NCI-H1417 treated with DMSO at 0.1 percent for 48 hours (cell line): ENCODE results near the gene STARD6.
"Not testable (repeated sequence)": the region's sequence is repeated elsewhere in the genome, so short reads cannot be mapped to it uniquely, and the experiment has no call there.

Experiments
- DNase-seq: peaks from one replicate; lab custom pipeline; 2025; lab: John Stamatoyannopoulos, UW

Gene STARD6, protein sequence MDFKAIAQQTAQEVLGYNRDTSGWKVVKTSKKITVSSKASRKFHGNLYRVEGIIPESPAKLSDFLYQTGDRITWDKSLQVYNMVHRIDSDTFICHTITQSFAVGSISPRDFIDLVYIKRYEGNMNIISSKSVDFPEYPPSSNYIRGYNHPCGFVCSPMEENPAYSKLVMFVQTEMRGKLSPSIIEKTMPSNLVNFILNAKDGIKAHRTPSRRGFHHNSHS

GRCh38 chr18:54357660-54358494, at the start of gene STARD6, which contains the start of gene C18orf54:
STARD6 (minus strand) TSS chr18:54357858; CDS start chr18:54354573, 3,285 bp downstream.
C18orf54 (plus strand) TSS chr18:54357906; CDS start chr18:54360573, 2,667 bp downstream.
- peak; percentile 96 for DNase-seq

DNA sequence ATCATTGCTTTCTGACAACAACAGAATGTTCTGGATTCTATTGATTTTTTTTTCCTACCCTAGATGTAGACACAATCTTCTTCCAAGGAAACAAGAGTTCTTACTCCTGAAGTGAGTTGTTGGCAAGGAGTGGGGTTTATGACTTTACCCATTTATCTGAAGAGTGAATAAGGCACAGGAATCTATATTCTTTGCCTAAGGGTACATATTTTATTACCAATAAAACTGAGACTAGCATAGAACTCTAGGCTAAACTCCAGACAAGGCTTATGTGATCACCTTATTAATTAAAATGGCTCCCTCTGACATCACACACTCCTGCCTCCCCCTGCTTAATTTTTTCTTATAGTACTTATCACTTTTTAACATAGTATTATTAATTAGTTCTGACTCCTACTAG, 47.6 kb upstream of the STARD6 start:
- no peak for DNase-seq

GRCh38 chr18:54396760-54397159, 39.1 kb upstream of the STARD6 start:
- no peak for DNase-seq

DNA sequence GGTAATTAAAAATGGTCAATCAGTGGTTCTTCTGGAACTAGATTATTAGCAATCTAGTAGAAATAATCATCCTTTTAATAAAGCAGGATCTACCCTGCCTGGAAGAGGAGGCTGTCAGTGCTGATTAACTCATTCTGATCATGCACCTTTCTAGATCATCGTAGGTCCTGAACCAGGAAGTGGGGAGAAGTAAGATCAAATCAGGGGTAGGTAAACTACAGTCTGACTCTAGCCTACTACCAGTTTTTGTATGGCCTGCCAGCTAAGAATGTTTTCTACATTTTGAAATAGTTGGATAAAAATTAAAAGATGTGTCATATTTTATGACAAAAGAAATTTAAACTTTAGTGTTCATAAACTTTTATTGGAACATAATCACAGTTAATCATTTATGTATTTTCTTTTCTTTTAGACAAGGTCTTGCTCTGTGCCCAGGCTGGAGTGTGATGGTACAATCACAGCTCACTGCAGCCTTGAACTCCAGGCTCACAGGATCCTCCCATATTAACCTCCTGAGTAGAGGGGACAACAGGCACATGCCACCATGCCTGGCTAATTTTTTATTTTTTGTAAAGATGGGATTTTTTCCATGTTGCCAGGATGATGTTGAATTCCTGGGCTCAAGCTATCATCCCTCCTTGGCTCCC, 36.1 kb upstream of the STARD6 start:
- no peak for DNase-seq

DNA sequence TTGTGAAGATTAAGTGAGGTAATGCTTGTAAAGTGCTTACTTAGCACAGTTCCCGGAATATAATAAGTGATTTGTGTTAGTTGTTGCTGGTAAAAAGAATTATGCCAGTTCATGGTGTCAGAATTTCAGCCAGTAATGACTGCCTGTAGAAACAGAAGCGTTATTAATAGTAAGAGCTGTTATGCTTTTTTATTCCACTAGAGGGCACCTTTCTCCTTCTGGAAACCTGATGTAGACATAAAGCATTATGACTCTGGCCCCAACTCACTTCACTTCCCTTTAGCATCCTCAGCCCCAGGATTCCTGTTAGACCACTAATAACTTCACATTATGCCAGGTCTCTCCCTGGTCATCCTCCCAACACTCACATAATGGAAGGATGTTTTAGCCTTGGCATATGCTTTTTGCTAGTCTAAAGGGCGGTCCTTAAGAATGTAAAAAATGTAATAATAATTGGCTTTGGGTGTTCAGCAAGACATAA, 34.9 kb upstream of the STARD6 start:
- peak; percentile 82 for DNase-seq

- no peak for DNase-seq
Measured at GRCh38 chr18:54390838-54391237, 33.2 kb upstream of the STARD6 start.

DNA sequence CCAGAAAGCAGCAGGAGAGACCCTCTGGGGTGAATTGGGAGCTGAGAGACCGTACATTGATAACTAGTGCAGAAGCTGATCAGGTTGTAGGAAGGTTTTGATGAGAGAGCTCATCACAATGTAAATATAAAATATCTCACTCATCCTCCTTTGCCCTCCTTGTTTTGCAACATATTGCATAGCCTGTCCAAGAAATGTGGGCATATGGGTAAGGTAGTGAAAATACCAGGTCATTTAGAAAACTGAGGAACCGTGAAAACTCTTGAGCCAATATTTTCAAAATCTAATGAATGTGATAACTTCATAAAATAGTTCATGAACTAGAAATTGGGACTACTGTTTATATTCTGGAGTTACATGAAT, 31.5 kb upstream of the STARD6 start:
- no peak for DNase-seq

DNA sequence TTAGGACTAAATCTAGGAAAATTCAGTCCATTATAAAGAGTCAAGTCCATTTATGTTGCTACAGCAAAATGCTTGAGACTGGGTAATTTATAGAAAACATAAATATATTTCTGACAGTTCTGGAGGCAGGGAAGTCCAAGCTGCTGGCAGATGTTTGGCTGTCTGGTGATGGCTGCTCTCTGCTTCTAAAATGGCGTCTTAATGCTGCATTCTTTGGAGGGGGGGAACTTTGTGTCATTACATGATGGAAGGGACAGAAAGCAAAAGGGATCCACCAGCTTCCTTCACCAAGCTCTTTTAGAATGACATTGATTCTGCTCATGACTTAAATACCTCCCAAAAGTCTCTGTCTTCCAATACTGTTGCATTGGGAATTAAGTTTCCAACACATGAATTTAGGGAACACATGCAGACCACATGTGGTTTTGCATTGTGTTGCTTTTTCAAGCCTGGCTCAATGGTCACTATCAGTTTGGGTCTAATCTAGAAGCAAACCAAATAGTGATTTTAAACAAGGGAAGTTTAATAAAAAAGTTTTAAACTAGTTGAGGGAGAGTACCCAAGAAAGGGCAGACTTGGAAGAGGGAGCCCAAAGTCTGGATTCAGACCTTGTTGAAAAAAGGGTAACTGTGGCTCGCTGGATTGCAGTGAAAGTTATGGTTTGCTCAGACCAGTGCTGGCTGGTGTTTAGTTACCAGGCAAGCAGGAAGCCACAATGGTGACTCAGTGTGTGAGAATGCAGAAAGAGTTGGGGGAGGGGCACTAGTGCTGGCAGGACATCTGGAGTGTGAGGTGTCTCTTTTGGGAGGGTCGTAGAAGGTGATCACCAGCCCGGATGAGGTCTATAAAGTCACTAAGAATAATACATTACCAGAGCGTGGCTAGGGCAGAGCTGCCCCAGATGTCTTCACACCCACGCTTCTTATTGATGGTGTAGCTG, 30.8 kb upstream of the STARD6 start:
- no peak for DNase-seq

DNA sequence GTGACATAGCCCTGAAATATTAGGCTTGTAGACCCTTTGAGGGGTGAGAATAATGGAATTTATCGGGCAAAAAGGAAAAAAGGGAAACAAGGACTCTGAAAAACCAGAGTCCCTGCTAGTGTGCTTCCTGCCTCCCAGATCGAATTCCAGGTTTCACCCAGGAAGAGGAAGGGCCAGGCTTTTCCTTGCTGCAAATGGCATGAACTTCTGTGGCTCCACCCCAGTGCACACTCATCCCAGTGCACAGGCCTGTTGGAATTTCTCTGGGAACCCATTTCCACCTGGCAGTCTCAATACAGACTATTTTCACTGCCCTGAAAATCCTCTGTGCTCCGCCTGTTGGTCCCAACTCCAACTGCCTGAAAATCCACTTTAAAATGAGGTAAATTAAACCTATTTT, 30.0 kb upstream of the STARD6 start:
- DNase-seq, result no peak

- DNase-seq, result not testable (repeated sequence)
Measured at GRCh38 chr18:54386800-54387495, 29.3 kb upstream of the STARD6 start.

- no peak for DNase-seq
Measured at GRCh38 chr18:54386043-54386442, 28.4 kb upstream of the STARD6 start.

GRCh38 chr18:54382733-54383252, 25.1 kb upstream of the STARD6 start:
- no peak for DNase-seq

DNA sequence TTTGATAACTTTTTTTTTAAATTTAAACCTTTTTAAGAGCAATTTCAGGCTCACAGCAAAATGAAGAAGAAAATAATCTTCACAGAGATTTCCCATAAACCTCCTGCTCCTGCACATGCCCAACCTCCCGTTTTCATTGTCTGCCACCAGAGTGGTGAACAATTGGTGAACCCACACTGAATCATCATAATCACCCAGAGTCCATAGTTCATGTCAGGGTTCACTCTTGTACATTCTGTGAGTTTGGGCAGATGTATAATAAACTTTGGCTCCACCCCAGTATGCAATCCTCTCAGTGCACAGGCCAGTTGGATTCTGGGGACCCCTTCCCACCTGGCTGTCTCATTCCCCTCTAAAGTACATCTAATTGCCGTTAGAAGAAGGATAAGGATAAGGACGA, 24.4 kb upstream of the STARD6 start:
- DNase-seq, result no peak

GRCh38 chr18:54381640-54382039, 24.0 kb upstream of the STARD6 start:
- DNase-seq, result no peak

DNA sequence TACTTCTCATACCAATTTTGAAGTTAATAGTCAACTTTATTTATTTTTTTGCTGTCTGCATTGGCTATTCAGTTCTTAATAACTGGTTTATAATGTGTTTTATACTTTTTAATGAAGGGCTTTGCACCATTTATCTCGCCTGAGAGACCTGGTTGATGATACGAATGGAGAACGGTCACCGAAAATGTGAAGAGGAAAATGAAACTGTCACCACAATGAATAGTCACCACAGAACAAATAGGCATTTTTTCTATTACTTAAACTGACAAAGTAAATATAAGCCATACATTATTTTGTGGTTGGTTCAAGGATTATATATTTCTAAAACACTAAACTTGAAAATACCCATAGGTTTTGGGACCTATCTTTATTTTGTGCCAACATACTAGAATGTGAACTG, 20.4 kb upstream of the STARD6 start:
- DNase-seq, result no peak

DNA sequence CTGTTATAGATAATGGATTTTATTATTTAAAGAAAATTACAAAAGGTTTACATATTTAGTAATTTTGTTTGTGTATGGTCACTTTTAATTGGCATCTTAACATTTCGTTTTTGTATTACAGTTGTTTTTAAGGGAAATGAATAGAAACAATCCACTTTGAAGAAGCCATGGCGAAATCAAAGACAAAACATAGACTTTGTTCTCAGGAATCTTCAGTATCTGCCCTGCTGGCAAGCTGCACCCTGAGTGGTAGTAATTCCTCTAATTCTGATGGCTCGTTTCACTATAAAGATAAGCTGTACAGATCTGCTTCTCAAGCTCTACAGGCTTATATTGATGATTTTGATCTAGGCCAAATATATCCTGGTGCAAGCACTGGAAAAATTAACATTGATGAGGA, 2.7 kb upstream of the STARD6 start:
- DNase-seq, result no peak

DNA sequence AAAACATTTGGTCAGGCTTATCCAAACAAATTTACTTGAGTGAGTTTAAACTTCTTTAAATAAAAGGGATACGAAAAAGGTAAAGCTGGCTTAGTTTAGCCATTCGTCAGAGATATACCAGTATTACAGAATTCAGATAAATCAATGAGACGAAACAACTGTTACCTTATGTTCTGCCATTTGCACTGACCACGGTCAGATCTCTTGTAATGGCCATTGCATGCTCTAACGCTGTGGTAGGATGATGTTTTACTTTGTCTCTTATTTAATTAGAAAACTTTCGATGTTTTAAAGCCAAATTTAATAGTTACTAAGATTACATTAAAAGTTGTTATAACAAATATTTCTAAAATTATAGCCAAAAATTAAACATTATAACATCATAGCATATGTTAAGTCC, 1.6 kb upstream of the STARD6 start:
- DNase-seq, result no peak

DNA sequence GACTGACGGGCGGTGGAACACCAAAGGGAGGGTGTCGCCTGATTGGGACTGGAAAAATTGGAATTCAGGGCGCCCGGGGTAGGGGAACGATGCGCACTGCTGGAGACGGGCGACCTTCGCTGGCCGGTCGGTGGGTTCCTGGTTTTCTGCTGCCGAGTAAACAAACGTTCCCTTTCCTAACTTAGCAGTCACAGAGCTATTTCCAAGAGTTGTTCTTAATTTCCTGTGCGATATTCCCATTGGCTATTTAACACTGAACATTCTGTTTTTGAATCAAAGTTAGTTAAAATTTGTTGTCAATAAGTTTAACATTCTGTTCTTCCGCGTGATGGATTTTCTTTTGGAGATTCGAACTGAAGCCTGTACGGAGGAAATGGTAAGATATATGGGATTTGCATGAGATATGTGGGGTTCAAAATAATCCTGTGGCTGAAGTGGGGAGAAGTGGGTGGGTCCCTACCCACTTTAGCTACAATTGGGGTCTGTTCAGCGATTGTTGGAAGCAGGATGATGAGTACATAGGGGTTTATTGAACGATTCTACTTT, 910 bp upstream of the STARD6 start:
- no peak for DNase-seq

DNA sequence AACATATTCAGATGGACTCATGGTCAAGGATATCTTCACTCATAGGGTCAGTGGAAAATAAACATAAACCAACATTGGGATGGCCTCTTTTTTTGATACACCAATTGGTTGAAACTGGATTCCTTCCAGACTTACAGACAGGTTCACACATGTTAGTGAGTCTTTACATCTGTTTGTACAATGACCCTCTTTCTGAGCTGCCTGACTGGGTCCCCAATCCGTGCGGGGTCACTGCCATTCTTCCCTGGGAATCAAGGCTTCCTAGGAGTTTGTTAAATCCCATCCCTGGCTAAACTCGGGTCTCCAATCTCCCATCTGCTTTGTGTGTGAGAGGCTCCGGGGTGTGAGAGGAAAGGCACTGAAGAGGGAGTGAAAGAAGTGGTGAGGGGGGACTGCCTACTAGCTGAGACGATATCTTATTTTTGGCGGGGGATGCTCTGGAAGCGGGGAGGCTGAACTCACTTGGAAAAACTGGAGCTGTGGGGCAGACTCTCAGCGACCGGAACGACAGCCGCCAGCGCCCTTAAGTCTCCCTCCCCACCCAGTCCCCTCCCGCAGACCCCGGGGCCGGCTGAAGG, 487 bp downstream of the STARD6 start:
- DNase-seq, result no peak

DNA sequence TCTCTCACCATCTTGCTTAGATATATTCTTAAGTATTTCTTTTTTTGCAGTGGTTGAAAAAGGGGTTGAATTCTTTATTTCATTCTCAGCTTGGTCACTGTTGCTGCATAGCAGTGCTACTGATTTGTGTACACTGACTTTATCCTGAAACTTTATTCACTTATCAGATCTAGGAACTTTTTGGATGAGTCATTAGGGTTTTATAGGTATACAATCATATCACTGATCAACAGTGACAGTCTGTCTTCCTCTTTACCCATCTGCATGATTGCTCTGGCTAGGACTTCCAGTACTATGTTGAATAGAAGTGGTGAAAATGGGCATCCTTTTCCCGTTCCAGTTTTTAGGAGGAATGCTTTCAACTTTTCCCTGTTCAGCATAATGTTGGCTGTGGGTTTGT, 6.5 kb downstream of the STARD6 start:
- no peak for DNase-seq
